GM19240 (cell line): ENCODE measurements around the gene UBA7.
"Not testable (repeated sequence)": the region's sequence is repeated elsewhere in the genome, so short reads cannot be mapped to it uniquely, and the experiment has no call there.

Experiments
- DNase-seq: peaks from one replicate; pipeline ENCODE4 v3.0.0; 2011; ENCODE audit warnings: low spot score; ENCODE audit not compliant: insufficient read length

The UBA7 gene, protein sequence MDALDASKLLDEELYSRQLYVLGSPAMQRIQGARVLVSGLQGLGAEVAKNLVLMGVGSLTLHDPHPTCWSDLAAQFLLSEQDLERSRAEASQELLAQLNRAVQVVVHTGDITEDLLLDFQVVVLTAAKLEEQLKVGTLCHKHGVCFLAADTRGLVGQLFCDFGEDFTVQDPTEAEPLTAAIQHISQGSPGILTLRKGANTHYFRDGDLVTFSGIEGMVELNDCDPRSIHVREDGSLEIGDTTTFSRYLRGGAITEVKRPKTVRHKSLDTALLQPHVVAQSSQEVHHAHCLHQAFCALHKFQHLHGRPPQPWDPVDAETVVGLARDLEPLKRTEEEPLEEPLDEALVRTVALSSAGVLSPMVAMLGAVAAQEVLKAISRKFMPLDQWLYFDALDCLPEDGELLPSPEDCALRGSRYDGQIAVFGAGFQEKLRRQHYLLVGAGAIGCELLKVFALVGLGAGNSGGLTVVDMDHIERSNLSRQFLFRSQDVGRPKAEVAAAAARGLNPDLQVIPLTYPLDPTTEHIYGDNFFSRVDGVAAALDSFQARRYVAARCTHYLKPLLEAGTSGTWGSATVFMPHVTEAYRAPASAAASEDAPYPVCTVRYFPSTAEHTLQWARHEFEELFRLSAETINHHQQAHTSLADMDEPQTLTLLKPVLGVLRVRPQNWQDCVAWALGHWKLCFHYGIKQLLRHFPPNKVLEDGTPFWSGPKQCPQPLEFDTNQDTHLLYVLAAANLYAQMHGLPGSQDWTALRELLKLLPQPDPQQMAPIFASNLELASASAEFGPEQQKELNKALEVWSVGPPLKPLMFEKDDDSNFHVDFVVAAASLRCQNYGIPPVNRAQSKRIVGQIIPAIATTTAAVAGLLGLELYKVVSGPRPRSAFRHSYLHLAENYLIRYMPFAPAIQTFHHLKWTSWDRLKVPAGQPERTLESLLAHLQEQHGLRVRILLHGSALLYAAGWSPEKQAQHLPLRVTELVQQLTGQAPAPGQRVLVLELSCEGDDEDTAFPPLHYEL

DNA sequence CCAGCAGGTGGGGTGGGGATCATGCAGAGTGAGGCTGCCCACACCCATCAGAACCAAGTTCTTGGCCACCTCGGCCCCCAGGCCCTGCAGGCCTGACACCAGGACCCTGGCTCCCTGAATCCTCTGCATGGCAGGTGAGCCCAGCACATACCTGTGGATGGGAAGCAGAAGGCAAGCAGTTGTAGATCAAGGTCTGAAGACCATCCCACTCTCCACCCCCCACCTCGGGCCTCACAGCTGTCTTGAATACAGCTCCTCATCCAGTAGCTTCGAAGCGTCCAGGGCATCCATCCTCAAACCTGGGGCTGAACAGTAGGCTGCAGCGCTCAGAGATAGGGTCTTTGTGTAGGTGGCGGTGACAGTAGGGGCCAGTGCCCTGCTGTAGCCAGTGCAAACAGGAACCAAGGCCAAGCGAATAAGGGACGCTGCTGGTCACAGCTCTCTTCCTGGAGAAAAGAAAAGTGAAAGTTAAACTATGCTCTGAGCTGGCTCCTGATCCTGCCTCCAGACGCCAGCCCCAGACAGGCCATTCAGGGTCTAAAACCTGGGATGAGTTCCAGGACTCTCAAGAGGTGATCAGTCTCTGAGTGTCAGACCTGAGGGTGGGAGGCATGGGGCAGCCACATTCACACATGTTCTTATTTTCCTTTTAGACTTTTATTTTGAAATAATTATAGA, at the start of gene UBA7:
Gene UBA7, minus strand, starts transcription at position 457 of the 678 bp plus-strand sequence. Its CDS starts 166 bp downstream, at position 291.
- peak; percentile 52 for DNase-seq

DNA sequence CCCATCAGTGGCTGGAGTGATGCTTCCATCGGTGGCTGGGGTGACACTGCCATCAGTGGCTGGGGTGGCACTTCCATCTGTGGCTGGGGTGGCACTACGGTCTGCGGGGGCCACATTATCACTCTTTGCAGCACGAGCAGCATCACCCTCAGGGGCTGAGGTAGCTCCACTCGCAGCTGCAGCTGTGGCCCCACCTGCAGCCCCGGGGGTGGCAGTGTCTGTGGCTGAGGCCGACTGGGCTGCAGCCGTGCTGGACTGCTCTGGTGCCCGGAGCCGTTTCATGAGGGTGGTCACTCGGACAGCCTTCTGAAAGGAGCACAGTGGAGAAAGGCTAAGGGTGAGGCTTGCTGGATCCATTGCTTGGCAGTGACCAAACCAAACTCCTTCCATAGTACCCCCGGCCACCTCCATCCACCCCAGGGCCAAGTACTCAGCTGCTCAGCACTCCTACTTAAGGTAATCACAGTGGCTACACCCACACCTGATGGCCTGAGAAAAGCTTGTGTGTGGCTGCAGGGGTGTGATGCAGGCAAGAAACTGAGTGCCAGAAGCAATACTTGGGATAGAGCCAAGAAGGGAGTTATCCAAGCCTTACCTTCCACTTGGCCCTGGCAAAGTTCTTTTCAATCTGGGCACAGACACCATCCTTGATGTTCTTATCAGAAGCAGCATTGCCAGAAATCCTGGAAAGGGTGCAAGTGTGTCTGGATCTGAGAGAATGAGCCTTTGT, 46.0 kb upstream of the UBA7 start:
- DNase-seq = no peak

DNA sequence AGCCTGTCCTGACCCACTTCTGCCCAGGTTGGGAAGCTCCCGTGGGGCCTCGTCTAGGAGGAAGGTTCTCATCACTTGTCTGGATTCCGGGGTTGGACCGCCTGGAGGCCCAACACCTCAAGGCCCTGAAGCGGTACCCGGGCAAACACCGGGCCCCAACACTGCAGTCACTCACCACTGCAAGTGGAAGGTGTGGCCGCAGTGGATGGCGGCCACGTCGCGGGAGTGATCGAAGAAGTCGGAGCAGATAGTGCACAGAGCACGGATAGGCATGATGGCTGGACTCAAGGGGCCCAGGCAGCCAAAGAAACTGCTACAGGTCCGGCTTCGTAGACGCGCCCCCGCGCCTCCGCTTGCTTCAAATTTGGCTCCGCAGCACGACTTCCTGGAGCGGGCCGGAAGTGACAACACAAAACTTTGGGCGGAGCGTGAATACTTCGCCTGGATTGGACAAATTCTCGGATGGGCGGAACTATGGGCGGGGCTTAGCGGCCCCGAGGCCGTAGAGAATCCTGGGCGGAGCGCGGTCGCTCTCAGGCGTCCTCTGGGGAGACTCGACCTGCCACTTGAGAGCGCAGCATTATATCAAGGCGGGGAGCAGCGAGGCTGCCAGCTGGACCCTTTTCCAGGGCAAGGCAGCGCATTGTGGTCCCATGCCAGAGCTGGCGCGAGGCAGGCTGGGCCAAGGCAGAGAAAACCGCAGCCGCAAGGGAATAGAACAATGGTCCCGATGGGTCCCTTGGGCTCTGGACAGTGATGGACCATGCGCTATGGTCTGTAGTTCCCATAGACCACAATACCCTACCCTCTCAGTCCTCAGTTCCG, 42.6 kb upstream of the UBA7 start, which contains the start of gene TRAIP:
Gene TRAIP, minus strand, starts transcription at position 384 of the 825 bp plus-strand sequence. Its CDS starts 111 bp downstream, at position 273.
- DNase-seq = peak; percentile 100

DNA sequence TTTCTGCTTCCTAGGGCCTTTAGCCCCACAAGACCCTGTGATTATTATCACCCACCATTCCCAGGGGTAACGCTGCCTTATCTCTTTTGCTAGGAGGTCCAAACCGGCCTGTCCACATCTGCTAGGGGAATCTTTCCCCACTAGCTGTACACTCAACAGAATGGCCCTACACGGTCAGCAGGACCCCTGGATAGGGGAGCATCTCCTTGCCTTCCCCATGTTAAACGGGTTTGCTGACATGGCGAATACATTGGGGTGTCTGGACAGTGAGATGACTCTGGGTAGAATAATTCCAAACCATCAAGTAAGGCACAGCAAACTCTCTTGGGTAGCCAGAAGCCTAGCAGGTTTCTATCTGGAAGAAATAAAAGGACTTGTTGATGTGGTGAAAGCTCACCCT, 41.9 kb upstream of the UBA7 start:
- DNase-seq = no peak

DNA sequence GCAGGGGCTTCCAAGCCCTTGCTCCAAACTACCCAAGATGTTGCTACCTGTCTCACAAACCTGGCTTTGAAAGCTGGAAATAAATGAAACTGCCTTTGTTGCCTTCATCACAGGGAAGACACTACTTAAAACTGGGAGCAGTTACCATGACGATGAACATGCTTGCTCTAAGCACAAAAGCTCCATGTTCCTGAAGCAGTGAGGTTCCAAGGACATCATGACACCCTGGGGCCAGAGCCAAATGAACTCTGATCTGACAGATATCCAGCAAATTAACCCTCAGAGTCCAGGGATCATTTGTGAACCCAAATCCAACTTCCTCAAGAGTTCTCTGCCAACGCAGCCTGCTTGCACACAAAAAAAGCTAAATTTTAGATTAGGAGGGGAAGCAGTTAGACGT, 31.9 kb upstream of the UBA7 start:
- no peak for DNase-seq

DNA sequence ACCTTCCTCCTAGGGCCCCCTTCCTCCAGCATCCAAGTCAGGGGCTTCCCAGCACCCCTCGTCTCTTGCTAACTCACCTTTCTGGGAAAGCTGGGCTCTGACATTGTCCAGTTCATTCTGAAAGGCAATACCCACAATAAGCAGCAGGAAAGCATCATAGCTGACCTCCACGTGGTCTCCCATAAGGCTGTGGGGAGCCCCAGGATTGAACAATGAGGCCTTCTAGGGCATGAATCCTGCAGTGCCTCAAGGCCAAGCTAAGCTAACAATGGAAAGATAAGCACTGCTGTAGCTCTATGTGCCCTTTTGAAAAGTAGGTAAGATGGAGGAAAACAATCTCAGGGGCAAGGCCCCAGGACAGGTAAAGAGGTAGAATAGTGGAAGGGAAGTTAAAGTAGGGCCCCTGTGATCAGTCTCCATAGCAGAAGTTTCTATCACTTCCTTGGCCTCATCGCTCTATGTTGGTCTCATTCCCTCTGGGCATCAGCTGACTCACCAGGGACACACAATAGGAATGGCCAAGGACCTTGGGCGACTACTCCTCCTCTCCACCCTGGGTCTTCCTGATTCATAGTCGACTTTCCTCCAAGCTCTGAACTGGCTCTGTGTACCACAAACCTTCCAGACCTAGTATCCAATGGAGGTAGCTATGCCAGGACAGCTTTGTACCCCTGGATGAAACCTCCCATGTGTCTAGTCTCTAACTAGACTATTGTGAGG, 30.9 kb upstream of the UBA7 start:
- DNase-seq = no peak

DNA sequence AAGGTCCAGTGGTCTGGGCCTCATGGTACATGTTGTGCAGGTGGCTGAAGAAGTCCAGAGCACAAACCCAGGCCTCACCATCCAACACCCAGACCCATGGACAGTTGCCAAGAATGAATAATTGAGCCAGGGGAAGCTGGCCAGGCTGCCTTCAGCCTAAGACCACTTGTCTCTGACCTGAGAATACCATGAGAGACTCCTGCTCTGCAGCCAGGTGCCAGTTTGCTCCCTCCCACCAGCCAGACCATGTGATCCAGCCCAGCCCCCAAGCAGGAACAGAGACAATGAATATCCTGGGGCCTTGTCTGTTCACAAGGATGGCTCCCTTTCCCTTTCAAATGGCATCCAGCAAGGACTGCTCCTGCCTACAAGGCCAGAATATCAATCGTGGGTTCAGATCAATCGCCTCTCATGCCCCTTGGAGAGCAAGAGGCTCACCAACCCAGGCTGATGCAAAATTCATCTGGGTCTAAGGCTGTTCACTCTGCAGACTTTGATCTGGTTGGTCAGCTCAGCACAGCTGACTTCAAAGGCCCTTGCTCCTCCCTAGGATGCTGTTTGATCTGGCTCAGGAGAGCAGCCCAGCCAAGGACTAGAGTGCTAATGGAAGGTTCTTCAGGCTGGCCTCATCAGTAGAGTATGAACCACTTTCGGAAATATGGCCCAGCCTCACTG, 29.2 kb upstream of the UBA7 start:
- DNase-seq = no peak

DNA sequence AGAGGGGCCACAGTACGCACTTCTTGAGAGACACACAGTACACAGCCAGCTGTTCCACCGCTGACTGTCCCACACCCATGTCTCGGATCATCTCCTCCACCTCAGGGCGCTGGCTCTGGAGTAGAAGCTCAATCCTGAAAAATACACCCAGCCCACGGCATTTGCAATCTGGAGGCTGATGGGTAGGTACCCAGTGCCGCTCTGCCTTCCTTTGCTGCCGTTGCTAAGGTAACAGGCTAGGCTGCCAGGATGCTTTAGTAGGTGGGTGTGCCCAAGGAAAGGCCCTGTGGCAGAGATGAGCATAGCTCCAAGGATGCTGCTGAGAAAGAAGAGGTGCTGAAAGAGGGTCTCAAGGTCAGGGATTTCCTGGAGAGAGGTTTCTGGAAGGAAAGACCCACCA, 28.1 kb upstream of the UBA7 start:
- no peak for DNase-seq

DNA sequence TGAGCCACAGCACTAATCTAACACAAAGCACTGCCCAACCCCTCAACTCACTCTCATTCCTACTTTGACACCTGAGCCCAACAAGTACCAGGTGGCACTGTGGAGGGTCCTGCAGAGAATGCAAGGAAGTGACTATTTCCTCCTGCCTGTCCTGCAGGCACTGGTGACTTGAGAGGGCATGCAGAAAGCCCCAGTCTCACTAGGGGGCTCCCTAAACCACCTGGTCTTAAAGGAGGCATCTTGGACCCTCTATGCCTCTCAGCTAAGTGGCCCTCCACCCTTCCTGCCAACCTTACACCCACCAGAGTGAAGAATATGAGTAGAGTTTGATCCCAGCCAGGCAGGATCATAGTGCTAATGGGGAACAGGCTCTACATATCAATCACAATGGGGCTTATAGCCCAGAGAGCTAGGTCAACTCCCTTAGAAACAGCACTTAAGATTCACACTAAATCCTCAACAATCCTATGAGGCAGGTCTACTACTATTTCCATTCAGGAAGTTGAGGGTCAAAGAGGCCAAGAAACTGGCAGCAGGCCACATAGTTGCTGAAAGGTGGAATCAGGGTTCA, 27.5 kb upstream of the UBA7 start:
- no peak for DNase-seq

DNA sequence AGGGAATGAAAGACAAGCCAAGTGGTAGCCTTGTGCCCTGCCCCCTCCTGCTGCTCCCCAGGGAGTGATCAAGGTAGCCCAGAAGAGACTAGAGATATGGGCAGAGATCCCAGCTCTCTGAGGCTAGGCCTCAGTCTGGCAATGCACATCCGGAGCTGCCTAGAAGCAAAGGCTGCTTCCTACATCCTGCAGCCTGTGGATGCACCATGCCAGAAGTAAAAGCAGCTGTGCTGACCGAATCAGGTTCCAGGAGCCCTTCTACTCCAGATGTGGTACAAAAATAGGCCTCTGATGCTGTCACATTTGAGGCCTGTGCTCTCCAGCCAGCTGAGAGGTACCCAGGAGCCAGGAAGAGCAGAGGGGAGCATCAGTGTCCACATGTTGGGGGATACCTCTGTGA, 26.6 kb upstream of the UBA7 start:
- no peak for DNase-seq

DNA sequence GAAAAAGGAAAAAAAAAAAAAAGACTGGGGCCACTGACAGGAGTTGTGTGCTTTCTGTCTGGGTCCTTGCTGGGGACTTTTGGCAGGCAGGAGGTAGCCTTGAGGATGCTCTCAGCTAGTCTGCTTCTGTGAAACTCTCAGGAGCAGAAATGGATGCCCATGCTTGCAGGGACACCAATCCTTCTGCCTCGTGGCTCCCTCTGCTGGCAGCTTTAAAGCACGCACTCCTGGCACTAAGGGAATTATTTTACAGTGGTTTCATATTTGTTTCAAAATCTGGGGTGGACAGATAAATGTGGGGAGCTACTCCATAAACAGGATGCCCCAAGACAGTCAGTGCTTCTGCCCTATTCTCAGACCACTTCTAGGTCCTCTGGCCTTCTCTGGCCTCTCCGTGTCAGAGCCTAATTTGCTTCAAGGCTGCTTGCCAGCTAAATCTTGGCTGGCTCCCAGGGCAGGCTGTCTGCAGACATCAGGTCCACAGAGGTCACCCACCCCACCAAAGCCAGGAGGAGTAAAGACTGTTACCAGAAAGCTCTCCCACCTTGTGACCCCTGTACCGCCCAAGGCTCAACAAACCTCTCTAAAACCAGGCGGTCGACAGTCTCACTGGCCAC, 25.5 kb upstream of the UBA7 start:
- peak; percentile 47 for DNase-seq

DNA sequence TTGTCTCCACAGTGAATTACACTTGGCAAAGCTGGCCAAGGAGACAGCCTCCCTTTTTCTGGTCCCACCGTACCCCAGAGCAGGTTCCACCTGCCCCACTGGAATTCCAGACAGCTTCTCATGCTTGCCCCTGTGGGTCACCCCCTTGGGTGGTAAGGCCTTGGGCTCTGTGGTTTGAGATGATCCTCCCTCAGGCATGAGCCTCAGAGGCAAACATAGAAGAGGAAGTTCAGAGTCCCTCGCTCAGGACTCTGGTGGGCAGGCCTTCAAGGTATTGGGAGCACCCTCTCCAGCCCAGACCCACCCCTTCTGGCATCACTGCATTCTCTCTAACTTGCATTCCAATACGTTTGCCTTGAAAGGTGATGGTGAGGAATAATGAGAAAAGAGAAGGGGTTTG, 17.6 kb upstream of the UBA7 start:
- DNase-seq = no peak

DNA sequence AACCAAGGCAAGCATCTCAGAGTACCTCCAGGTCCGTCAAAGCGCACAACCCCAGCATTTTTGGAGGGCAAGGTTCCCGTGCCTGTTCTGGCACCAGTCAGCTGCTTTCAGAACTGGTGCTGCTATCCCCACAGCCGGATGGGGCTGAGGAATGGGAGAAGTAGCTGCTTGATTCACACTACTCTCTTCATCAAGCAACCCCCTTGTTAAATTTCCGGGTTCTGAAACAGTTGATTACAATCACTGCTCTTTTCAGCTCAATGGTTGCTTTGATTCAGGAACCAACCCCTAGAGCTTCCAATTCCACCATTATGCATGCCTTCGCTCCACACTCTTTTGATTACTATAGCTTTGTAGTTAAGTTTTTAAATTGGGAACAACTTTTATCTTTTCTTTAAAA, 12.3 kb upstream of the UBA7 start:
- no peak for DNase-seq

DNA sequence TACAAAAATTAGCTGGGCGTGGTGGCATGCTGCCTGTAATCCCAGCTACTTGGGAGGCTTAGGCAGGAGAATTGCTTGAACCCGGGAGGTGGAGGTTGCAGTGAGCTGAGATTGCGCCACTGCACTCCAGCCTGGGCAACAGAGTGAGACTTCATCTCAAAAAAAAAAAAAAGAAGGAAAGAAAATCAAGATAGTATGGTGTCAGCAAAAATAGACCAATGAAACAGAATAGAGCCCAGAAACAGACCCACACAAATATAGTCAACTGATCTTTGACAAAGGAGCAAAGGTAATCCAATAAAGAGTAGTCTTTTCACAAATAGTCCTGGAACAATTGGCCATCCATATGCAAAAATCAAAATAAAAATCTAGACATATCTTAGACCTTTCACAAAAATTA, 9.4 kb upstream of the UBA7 start:
- not testable (repeated sequence) for DNase-seq

DNA sequence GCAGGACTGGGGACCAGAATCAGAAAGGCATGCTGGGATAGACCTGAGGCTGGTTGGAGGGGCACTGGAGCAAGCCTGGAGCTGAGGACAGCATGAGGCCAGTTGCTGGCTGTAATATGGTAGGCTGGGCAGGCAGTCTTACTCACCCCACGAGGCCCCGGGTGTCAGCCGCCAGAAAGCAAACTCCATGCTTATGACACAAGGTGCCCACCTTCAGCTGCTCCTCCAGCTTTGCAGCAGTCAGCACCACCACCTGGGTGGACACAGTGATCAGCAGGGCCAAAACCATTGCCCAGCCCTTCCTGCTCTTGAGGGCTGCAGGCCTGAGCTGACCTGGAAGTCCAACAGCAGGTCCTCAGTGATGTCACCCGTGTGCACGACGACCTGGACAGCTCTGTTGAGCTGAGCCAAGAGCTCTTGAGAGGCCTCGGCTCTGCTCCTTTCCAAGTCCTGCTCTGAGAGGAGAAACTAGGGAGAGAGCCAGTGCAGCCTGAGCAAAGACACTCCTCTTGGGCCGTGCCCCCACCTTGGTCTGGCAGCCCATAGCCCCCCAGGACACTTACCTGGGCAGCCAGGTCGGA, 747 bp downstream of the UBA7 start:
- DNase-seq = no peak

DNA sequence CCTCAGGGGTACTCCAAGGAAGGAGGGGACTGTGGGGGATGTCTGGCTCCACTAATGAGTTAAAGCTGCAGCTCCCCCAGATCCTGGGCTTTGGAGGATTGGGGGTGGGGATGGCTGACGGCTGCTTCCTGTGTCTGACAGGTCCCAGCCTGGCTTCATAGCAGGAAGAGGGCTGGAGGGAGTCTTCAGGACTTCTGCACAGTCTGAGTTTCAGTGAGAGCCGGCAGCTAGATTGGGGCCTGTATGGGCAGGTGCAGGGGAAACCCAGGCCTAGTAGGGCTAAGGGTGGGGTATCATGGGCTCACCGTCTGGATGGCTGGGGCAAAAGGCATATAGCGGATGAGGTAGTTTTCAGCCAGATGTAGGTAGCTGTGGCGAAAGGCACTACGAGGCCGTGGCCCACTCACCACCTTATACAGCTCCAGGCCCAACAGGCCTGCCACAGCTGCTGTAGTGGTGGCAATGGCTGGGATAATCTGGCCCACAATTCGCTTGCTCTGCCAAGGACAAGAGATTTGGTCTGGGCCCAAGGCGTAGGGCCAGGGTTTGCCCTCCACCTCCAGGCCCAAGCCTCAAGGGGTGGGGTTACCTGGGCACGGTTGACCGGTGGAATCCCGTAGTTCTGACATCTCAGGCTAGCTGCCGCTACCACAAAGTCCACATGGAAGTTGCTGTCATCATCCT, 6.2 kb downstream of the UBA7 start:
- no peak for DNase-seq

DNA sequence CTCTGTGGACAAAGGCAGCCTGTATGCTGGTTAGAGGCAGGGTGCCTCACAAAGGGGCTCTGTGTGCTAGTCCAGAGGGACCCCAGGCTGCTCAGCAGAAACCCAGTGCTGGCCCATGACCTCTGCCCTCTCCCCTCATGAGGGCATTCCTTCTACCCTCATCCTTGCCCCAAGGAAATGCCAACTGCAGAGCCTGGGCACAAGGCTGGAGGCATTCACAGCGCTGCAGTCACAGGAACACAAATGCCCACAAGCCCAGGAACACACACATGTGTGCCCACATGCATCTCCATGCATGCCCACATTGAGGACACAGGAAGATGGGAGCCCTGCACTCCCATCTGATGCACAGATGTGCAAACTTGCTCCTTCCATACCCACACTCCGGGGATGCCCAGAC, 6.9 kb downstream of the UBA7 start:
- no peak for DNase-seq
